Stimulated activated CD8-positive, alpha-beta memory T cell treated with anti-CD3 and anti-CD28 coated beads, Interleukin-4, amount 100 ng/mL, for 24 hours (primary cell): Measurements from ENCODE around the gene COL5A3.
"Not testable (repeated sequence)": the region's sequence is repeated elsewhere in the genome, so short reads cannot be mapped to it uniquely, and the experiment has no call there.

ENCODE experiments used
- DNase-seq: peaks from one replicate; pipeline ENCODE4 v3.0.0-alpha.2; 2020; ENCODE audit warnings: low read depth

Gene COL5A3

GRCh38 chr19:10010247-10010691, at the start of gene COL5A3:
Gene COL5A3, minus strand, starts transcription at chr19:10010504. Its CDS starts 119 bp downstream, at chr19:10010385.
- no peak for DNase-seq

- no peak for DNase-seq
These were observed 42.5 kb upstream of the COL5A3 start for GRCh38 chr19:10052602-10053360.

GRCh38 chr19:10049626-10050025, 39.3 kb upstream of the COL5A3 start:
- DNase-seq = no peak

- DNase-seq = no peak
These were observed 35.1 kb upstream of the COL5A3 start for GRCh38 chr19:10045371-10045770.

GRCh38 chr19:10044390-10044789, 34.1 kb upstream of the COL5A3 start:
- no peak for DNase-seq

- DNase-seq = no peak
These were observed 33.1 kb upstream of the COL5A3 start for GRCh38 chr19:10043286-10043927.

GRCh38 chr19:10037809-10038208, 27.5 kb upstream of the COL5A3 start:
- no peak for DNase-seq

GRCh38 chr19:10037367-10037766, 27.1 kb upstream of the COL5A3 start:
- DNase-seq = no peak

GRCh38 chr19:10036601-10037071, 26.3 kb upstream of the COL5A3 start:
- DNase-seq = no peak

- no peak for DNase-seq
These were observed 23.3 kb upstream of the COL5A3 start for GRCh38 chr19:10033614-10034013.

GRCh38 chr19:10027158-10027997, 17.1 kb upstream of the COL5A3 start:
- peak; percentile 76 for DNase-seq

GRCh38 chr19:10026744-10027143, 16.4 kb upstream of the COL5A3 start:
- no peak for DNase-seq

GRCh38 chr19:10023096-10023495, 12.8 kb upstream of the COL5A3 start:
- DNase-seq = not testable (repeated sequence)

GRCh38 chr19:10021863-10022262, 11.6 kb upstream of the COL5A3 start:
- DNase-seq = no peak

- DNase-seq = no peak
These were observed 11.1 kb upstream of the COL5A3 start for GRCh38 chr19:10021446-10021845.

GRCh38 chr19:10020851-10021250, 10.5 kb upstream of the COL5A3 start:
- DNase-seq = no peak

GRCh38 chr19:10019246-10019645, 8.9 kb upstream of the COL5A3 start:
- no peak for DNase-seq

- DNase-seq = no peak
These were observed 8.5 kb upstream of the COL5A3 start for GRCh38 chr19:10018786-10019185.

GRCh38 chr19:10018263-10018662, 8.0 kb upstream of the COL5A3 start:
- no peak for DNase-seq

GRCh38 chr19:10013834-10014618, 3.7 kb upstream of the COL5A3 start:
- no peak for DNase-seq

- DNase-seq = no peak
These were observed 3.0 kb upstream of the COL5A3 start, which contains the start of gene RDH8 for GRCh38 chr19:10013316-10013715. Gene RDH8, plus strand, starts transcription at chr19:10013483. Its CDS starts 15 bp downstream, at chr19:10013498.

- DNase-seq = no peak
These were observed 1.7 kb upstream of the COL5A3 start for GRCh38 chr19:10011974-10012373.
